ENCODE data around the gene NAIP. TPM values are rescaled to one million over a fixed set of nuclear protein-coding genes. Genes with fewer than 3 reads are reported as not detected.
"Not testable (repeated sequence)": the region's sequence is repeated elsewhere in the genome, so short reads cannot be mapped to it uniquely, and the experiment has no call there.

The NAIP gene
- total and polyA plus RNA-seq, 2 of the 8 experiments (the other 6 are each of a cell fraction or from before 2014, with no cell fraction given): 2.1 to 4.4 TPM

DNA sequence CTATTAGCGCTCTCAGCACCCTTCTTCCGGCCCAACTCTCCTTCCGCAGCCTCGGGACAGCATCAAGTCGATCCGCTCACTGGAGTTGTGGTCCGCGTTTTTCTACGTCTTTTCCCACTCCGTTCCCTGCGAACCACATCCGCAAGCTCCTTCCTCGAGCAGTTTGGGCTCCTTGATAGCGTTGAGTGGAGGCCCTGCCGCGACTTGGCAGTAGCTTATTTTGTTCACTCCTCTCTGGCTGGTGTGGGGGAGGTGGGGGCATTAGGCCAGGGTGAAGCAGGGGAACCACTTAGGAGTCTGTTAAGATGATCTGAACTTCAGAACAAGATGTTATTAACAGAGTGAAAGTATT, 100.0 kb downstream of the NAIP start:
- H2AK5ac ChIP-seq (ENCODE audit: low read depth, low read length); DNase-seq (ENCODE audit: low read depth in 1 of 2, low spot score in 2 of 2); H3K56ac ChIP-seq (replicated peaks; ENCODE audit: insufficient read length, low read depth, low read length); H3K14ac ChIP-seq (ENCODE audit: insufficient read length); H4K5ac ChIP-seq (ENCODE audit: insufficient read length, low read depth, low read length); H3K18ac ChIP-seq (ENCODE audit: extremely low read depth, low read length); H3K27ac ChIP-seq (ENCODE audit: low read depth, low read length); POLR2A ChIA-PET (ENCODE audit: partially characterized antibody); H3K9ac ChIP-seq (replicated peaks in 1 of 4; ENCODE audit: extremely low read depth in 1 of 4, low read depth in 3 of 4, low read length in 3 of 4); H3K79me1 ChIP-seq (ENCODE audit: low read depth, low read length); H4K20me1 ChIP-seq (replicated peaks in 1 of 2; ENCODE audit: control insufficient read depth in 1 of 2, insufficient read depth in 2 of 2, low read length in 2 of 2); H3K4me2 ChIP-seq (ENCODE audit: insufficient read depth in 1 of 2, low read depth in 2 of 2, low read length in 2 of 2); H4K91ac ChIP-seq (replicated peaks; ENCODE audit: insufficient read length, low read length); H3K4me1 ChIP-seq (replicated peaks in 1 of 4; ENCODE audit: control insufficient read depth in 3 of 4, insufficient read depth in 4 of 4, low read length in 3 of 4); H3K9me3 ChIP-seq (ENCODE audit: insufficient read depth in 2 of 2, low read depth in 1 of 2, low read length in 1 of 2); H3K23ac ChIP-seq (ENCODE audit: insufficient read length); H3K27me3 ChIP-seq (replicated peaks in 1 of 4; ENCODE audit: control insufficient read depth in 3 of 4, extremely low read depth in 1 of 4, insufficient read depth in 3 of 4, low read length in 3 of 4); H3K23me2 ChIP-seq (ENCODE audit: low read depth, low read length); H2BK120ac ChIP-seq (replicated peaks; ENCODE audit: low read depth, low read length); H3K36me3 ChIP-seq (ENCODE audit: control insufficient read depth in 2 of 4, insufficient read depth in 4 of 4, low read length in 3 of 4); H3K4ac ChIP-seq (replicated peaks; ENCODE audit: insufficient read length, low read depth, low read length); H4K8ac ChIP-seq (ENCODE audit: extremely low read depth, insufficient read depth, low read length); H2BK15ac ChIP-seq (ENCODE audit: low read length); H2AFZ ChIP-seq (ENCODE audit: low read length); H2BK12ac ChIP-seq (ENCODE audit: low read depth, low read length); H3K79me2 ChIP-seq (ENCODE audit: control insufficient read depth in 1 of 2, insufficient read depth in 2 of 2, low read length in 2 of 2); FAIRE-seq; H2BK5ac ChIP-seq (ENCODE audit: low read depth, low read length); H2BK20ac ChIP-seq (ENCODE audit: low read length); H3K4me3 ChIP-seq (ENCODE audit: extremely low read depth in 1 of 4, insufficient read depth in 2 of 4, low read depth in 3 of 4, low read length in 4 of 4); CTCF ChIA-PET (ENCODE audit: partially characterized antibody): not testable (repeated sequence)
- WGBS, 2 experiments (ENCODE audit: extremely low coverage in 1 of 2, insufficient coverage in 1 of 2, insufficient read length in 1 of 2, insufficient replicate concordance in 2 of 2, low coverage in 1 of 2, low lambda C conversion rate in 2 of 2, missing lambda C conversion rate in 1 of 2): no CpG with 5 or more reads among the region's 16 CpGs

Other genes with a start within 250 kb of the NAIP start
- gene SERF1A, start 124.7 kb downstream of the NAIP start, total RNA-seq (2021; fragmentation: NEBNext Ultra II Directional; extraction: Animal tissue kit (Norgen Biotek cat#: 25700)): 16.6 and 17.2 TPM in 2 replicates
- gene SERF1A, start 124.7 kb downstream of the NAIP start, polyA plus RNA-seq (2011; rRNA removed): 4.0 and 4.1 TPM in 2 replicates
- gene SMN1, start 100.3 kb downstream of the NAIP start, total RNA-seq (2021; fragmentation: NEBNext Ultra II Directional; extraction: Animal tissue kit (Norgen Biotek cat#: 25700)): 47.2 and 59.6 TPM in 2 replicates
- 33.7 and 42.6 TPM in 2 replicates for gene SMN1, start 100.3 kb downstream of the NAIP start, polyA plus RNA-seq (2011; rRNA removed)
- 41.9 and 42.3 TPM in 2 replicates for gene GTF2H2, start 42.3 kb upstream of the NAIP start, total RNA-seq (2021; fragmentation: NEBNext Ultra II Directional; extraction: Animal tissue kit (Norgen Biotek cat#: 25700))
- gene GTF2H2, start 42.3 kb upstream of the NAIP start, polyA plus RNA-seq (2011; rRNA removed): 6.8 and 12.4 TPM in 2 replicates

All from H1 (cell line).